ENCODE measurements around the gene NKD1. TPM values are rescaled to one million over a fixed set of nuclear protein-coding genes. Genes with fewer than 3 reads are reported as not detected.
A peak's percentile ranks its signal among the peaks of the same experiment; 100 is the strongest.
"Not testable (repeated sequence)": the region's sequence is repeated elsewhere in the genome, so short reads cannot be mapped to it uniquely, and the experiment has no call there.

The NKD1 gene
- total RNA-seq, 2 donors from 2014 or later: 0.66 to 1.3 TPM

DNA sequence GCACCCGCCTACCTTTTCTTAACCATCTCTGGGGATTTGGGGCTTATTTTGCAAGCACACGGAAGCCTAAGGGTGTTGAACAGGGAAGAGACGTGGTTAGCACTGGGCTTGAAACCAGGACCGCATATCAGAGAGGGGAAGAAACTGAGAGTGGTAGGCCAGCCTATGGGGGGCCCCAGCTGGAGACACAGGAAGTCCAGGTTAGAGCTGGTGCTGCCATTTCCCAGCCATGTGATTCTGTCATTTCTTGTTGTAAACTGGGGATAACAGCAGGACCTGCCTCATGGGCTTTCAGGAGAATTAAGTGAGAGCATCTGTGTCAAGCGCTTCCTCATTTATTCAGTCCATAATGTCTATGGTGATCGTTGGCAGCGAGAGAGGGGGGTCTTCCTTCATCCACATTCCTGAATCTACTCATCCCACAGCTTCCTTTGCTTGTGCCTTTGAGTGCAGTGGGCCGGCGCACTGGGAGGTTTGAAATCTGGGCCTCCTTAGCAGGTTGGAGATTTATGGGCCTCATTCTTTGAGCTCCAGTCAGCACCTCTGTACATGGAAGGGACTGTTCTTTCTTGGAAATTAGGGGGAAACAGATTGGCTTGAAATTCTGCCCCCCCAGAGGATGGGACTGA lies 20.1 kb downstream of the NKD1 start:
- no peak for ATAC-seq (replicated peaks)
- Mint-ChIP-seq H3K9me3 (no peaks in the 10 kb centered on the region), H3K4me1 (no peaks in the 10 kb centered on the region), H3K36me3 (ENCODE audit: low read depth) (no peaks in the 10 kb centered on the region), H3K27me3 (no peaks in the 10 kb centered on the region), H3K4me3 (no peak overlapping the region), H3K27ac (no peak overlapping the region)

- no peaks in the 10 kb centered on the region for H3K27me3 Mint-ChIP-seq
- ATAC-seq (replicated peaks): no peak
- no peaks in the 10 kb centered on the region for H3K4me1 Mint-ChIP-seq
- H3K36me3 Mint-ChIP-seq (ENCODE audit: low read depth): no peaks in the 10 kb centered on the region
- no peak overlapping the region for H3K27ac Mint-ChIP-seq
- H3K4me3 Mint-ChIP-seq: no peak overlapping the region
- no peaks in the 10 kb centered on the region for H3K9me3 Mint-ChIP-seq
Measured at GRCh38 chr16:50570354-50570753, 22.2 kb downstream of the NKD1 start.

DNA sequence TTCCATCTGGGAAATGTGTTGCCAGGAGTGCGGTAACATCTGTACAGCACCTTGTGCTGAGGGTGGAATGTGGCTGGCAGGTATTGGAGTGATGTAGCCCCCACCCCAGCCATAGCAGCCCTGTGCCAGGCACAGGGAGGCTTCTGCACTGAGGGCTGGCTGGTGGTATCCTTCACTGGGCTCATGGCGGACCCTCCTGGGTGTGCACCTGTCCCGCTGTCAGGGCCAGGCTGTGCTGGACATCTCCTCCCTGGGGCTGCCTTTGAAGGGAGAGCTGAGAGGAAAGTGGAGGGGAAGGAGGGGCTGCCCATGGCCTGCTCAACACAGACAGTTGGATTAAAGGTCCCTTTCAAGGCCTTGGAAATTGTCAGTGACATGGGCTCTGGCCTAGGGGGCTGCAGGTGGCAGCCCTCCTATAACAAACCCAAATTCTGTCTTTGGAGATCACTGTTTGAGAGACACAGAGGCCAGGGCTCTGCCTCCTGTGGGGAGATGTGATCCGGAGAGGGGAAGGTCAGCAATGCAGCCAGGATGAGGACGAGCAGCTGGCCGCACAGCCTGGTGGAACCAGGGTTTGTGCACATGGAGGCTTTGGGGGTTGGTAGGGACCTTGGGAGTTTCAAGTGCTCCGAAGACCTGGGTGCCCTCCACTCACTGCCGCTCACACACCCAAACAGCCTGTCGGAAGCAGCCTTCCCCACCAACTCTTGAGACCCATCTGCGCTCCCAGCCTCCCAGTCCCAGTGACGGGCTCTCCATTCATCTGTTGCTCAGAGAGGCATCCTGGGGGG lies 22.8 kb downstream of the NKD1 start:
- H3K36me3 Mint-ChIP-seq (ENCODE audit: low read depth): no peaks in the 10 kb centered on the region
- no peaks in the 10 kb centered on the region for H3K9me3 Mint-ChIP-seq
- H3K4me1 Mint-ChIP-seq: no peaks in the 10 kb centered on the region
- H3K27ac Mint-ChIP-seq: no peak overlapping the region
- H3K27me3 Mint-ChIP-seq: no peaks in the 10 kb centered on the region
- H3K4me3 Mint-ChIP-seq: no peak overlapping the region
- no peak for ATAC-seq (replicated peaks)

GRCh38 chr16:50571786-50572185 lies 23.6 kb downstream of the NKD1 start:
- no peaks in the 10 kb centered on the region for H3K36me3 Mint-ChIP-seq (ENCODE audit: low read depth)
- H3K4me1 Mint-ChIP-seq: no peaks in the 10 kb centered on the region
- H3K9me3 Mint-ChIP-seq: no peaks in the 10 kb centered on the region
- peak overlapping the region; percentile 14 for H3K27ac Mint-ChIP-seq
- no peak overlapping the region for H3K4me3 Mint-ChIP-seq
- no peak for ATAC-seq (replicated peaks)
- H3K27me3 Mint-ChIP-seq: no peaks in the 10 kb centered on the region

GRCh38 chr16:50572700-50573099 lies 24.5 kb downstream of the NKD1 start:
- H3K4me3 Mint-ChIP-seq: no peak overlapping the region

GRCh38 chr16:50573279-50573678 lies 25.1 kb downstream of the NKD1 start:
- Mint-ChIP-seq H3K4me1 (no peaks in the 10 kb centered on the region), H3K4me3 (no peak overlapping the region), H3K9me3 (no peaks in the 10 kb centered on the region), H3K27ac (no peak overlapping the region), H3K27me3 (no peaks in the 10 kb centered on the region), H3K36me3 (ENCODE audit: low read depth) (no peaks in the 10 kb centered on the region)
- no peak for ATAC-seq (replicated peaks)

More at GRCh38 chr16:50572700-50573099, 24.5 kb downstream of the NKD1 start:
- H3K36me3 Mint-ChIP-seq (ENCODE audit: low read depth): no peaks in the 10 kb centered on the region
- no peaks in the 10 kb centered on the region for H3K4me1 Mint-ChIP-seq
- no peak for ATAC-seq (replicated peaks)
- no peak overlapping the region for H3K27ac Mint-ChIP-seq
- no peaks in the 10 kb centered on the region for H3K9me3 Mint-ChIP-seq
- no peaks in the 10 kb centered on the region for H3K27me3 Mint-ChIP-seq

DNA sequence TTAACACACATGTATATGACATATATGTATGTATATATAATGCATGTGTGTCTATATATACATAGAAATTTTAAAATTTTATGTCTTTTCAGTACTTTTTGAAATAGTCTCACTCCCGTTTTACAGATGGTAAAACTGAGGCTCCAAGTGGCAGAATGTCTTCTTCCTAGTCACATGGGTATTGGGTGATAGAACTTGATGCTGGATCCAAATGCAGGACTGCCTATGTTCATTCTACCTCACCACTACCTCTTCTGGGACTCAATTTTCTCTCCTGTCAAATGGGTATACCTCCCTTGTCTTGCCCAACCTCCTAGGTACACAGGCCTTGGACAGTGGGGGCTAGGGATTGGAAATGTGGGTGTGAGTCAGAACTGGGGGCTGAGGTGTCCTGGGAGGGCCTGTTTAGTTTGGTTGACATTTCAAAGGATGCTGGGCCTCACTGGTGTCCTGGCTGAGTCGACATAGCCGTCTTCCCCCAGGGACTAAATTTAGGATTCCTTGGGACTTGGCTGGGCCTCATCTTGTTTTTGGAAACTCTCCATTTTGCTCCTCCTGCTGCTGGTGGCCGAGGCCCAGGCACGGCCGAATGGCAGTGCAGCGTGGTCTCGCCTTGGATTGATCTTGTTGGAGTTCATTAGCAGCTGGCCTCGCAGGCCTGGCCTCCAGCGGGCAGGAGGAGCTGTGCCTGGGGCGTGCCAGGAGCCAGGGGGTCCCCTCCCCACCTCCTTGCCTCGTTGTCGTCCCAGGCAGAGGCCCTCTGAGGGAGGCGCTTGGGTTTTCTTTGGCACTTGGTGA lies 25.9 kb downstream of the NKD1 start:
- no peak overlapping the region for H3K4me3 Mint-ChIP-seq
- H3K27ac Mint-ChIP-seq: no peak overlapping the region
- H3K9me3 Mint-ChIP-seq: no peaks in the 10 kb centered on the region
- no peaks in the 10 kb centered on the region for H3K4me1 Mint-ChIP-seq
- no peaks in the 10 kb centered on the region for H3K36me3 Mint-ChIP-seq (ENCODE audit: low read depth)
- H3K27me3 Mint-ChIP-seq: no peaks in the 10 kb centered on the region
- ATAC-seq (replicated peaks): no peak

GRCh38 chr16:50574745-50575136 lies 26.5 kb downstream of the NKD1 start:
- Mint-ChIP-seq H3K4me1 (no peaks in the 10 kb centered on the region), H3K27me3 (no peaks in the 10 kb centered on the region), H3K27ac (no peak overlapping the region), H3K36me3 (ENCODE audit: low read depth) (no peaks in the 10 kb centered on the region), H3K4me3 (no peak overlapping the region), H3K9me3 (no peaks in the 10 kb centered on the region)
- ATAC-seq (replicated peaks): no peak

DNA sequence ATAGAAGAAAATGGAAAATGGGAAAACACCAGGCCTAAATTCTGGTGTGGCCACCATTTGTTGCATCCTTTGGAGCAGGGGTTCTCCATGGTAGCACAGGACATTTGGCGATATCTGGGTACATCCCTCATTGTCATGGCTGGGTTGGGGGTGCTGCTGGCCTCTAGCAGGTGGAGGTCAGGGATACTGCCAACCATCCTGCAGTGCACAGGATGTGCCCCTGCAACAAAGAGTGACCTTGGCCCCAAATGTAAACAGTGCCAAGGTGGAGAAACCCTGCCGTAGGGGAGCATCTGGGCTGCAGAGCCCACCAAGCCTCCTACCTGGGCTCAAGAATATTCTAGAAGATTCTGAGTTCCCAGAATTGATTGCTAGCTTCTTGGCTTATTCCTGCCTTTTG lies 27.5 kb downstream of the NKD1 start:
- Mint-ChIP-seq H3K9me3 (no peaks in the 10 kb centered on the region), H3K27ac (no peak overlapping the region), H3K27me3 (no peaks in the 10 kb centered on the region), H3K4me3 (no peak overlapping the region), H3K36me3 (ENCODE audit: low read depth) (no peaks in the 10 kb centered on the region), H3K4me1 (no peaks in the 10 kb centered on the region)
- no peak for ATAC-seq (replicated peaks)

DNA sequence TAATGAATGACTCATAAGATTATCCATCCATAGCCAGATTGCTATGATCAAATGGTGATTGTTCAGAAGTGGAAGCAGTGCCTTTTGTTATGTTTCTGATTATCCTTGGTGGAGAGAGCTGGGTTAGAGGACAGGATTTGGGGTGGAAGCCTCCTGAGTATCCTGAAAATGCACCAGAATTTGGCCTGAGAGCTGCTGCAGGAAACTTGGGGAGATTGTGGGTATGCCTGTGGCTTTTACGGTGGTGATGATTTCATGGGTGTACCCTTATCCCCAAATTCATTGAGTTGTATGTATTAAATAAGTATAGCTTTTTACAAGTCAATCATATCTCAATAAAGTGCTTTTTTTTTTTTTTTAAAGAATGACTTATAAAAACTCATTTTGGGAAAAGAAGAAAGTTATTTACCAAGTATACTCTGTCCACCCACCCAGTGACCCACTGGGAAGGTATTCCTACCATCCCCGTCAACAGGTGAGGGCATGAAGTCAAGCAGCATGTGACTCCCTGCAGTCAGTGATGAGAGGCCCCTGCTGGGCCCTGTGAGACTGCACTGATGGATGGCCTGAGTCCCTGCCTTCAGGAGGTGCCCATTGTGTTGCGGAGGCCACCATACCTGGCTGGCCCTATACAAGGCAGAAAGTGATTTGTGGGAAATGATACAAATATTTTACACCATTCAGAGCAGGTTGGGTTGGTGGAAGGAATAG lies 28.4 kb downstream of the NKD1 start:
- H3K9me3 Mint-ChIP-seq: no peaks in the 10 kb centered on the region

DNA sequence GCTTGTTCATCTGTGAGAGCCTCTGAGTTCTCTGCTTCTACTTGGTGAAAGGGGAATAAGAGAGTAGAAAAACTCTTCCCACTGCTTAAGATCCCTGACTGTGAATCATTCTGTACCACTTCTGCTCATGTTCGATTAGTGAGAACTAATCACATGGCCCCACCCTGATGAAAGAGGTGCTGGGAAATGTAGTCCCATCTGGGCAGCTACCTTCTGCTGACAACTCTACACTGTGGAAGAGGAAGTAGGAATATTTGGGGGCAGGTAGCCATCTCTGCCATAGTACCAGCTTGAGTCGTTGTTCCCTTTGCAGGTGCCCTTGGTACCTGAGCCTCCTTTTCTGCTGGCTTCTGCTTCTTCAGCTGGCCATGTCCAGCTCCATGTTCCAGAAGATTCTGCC lies 29.9 kb downstream of the NKD1 start:
- Mint-ChIP-seq H3K9me3 (no peaks in the 10 kb centered on the region), H3K27me3 (no peaks in the 10 kb centered on the region), H3K36me3 (ENCODE audit: low read depth) (no peaks in the 10 kb centered on the region), H3K4me3 (no peak overlapping the region), H3K27ac (no peak overlapping the region), H3K4me1 (no peaks in the 10 kb centered on the region)
- no peak for ATAC-seq (replicated peaks)

More for the DNA sequence above, 28.4 kb downstream of the NKD1 start:
- peak overlapping the region; percentile 5 for H3K27ac Mint-ChIP-seq
- no peak for ATAC-seq (replicated peaks)
- H3K27me3 Mint-ChIP-seq: no peaks in the 10 kb centered on the region
- H3K36me3 Mint-ChIP-seq (ENCODE audit: low read depth): no peaks in the 10 kb centered on the region
- no peaks in the 10 kb centered on the region for H3K4me1 Mint-ChIP-seq
- no peak overlapping the region for H3K4me3 Mint-ChIP-seq

GRCh38 chr16:50579373-50579772 lies 31.2 kb downstream of the NKD1 start:
- H3K4me1 Mint-ChIP-seq; H3K27ac Mint-ChIP-seq; ATAC-seq (replicated peaks); H3K27me3 Mint-ChIP-seq; H3K36me3 Mint-ChIP-seq (ENCODE audit: low read depth); H3K4me3 Mint-ChIP-seq; H3K9me3 Mint-ChIP-seq: not testable (repeated sequence)

GRCh38 chr16:50580180-50580798 lies 32.1 kb downstream of the NKD1 start:
- Mint-ChIP-seq H3K36me3 (ENCODE audit: low read depth) (no peaks in the 10 kb centered on the region), H3K4me3 (no peak overlapping the region), H3K4me1 (peaks cover 6% of the 10 kb centered on the region), H3K9me3 (no peaks in the 10 kb centered on the region), H3K27ac (no peak overlapping the region), H3K27me3 (no peaks in the 10 kb centered on the region)
- ATAC-seq (replicated peaks): no peak

DNA sequence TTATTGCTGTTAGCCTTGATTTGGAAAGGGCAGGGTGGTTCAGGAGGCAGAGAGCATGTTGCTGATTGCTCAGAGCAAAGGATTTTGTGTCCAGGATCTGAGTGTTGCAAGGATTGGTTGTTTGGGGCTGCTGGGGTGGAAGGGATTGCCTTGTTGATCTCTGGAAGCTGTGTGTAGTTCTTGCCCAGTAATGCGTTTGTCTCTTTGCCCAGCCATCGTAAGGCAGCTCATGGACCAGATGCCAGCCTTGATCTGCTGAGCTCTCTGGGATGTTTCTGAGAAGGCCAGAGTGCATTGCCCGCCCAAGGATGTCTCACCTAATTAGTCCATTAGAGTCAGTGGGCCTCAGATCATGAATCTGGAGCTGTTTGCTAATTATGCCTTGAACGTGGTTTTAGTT lies 33.6 kb downstream of the NKD1 start:
- Mint-ChIP-seq H3K4me3 (no peak overlapping the region), H3K9me3 (no peaks in the 10 kb centered on the region), H3K27ac (no peak overlapping the region), H3K4me1 (peaks cover 6% of the 10 kb centered on the region), H3K36me3 (ENCODE audit: low read depth) (no peaks in the 10 kb centered on the region), H3K27me3 (no peaks in the 10 kb centered on the region)
- no peak for ATAC-seq (replicated peaks)
